GM23338 (cell line): ENCODE data around the gene FBXO22. TPM values are rescaled to one million over a fixed set of nuclear protein-coding genes. Genes with fewer than 3 reads are reported as not detected.
"Not testable (repeated sequence)": the region's sequence is repeated elsewhere in the genome, so short reads cannot be mapped to it uniquely, and the experiment has no call there.

Experiments
- ATAC-seq: fragments of 200-7000 bp; cut with Tn5 transposase; 3 replicates; pipeline ENCODE4 v1.9.1; 2020
- DNase-seq: peaks from one replicate; pipeline ENCODE4 v3.0.0-alpha.2; 2015; ENCODE audit warnings: low spot score
- H2AFZ ChIP-seq: fragments of 200-600 bp; sonication (generic); 2 replicates; pipeline ENCODE4 v1.8.0; 2016; ENCODE audit warnings: antibody characterized with exemption, mild to moderate bottlenecking, moderate library complexity
- H3F3A ChIP-seq: fragments of 200-600 bp; sonication (generic); replicated peaks from 2 replicates; pipeline ENCODE4 v1.8.0; 2017; ENCODE audit warnings: antibody characterized with exemption, mixed run types, low read depth
- H3K27ac ChIP-seq: fragments of 200-600 bp; sonication (generic); 2 replicates; pipeline ENCODE4 v1.6.1; 2016; ENCODE audit warnings: low read depth
- H3K27me3 ChIP-seq: fragments of 200-600 bp; sonication (generic); 2 replicates; pipeline ENCODE4 v1.8.0; 2016; ENCODE audit warnings: mild to moderate bottlenecking, mixed run types, moderate library complexity; ENCODE audit not compliant: insufficient read depth
- H3K36me3 ChIP-seq: fragments of 200-600 bp; sonication (generic); 2 replicates; pipeline ENCODE4 v1.8.0; 2016; ENCODE audit warnings: mild to moderate bottlenecking; ENCODE audit not compliant: insufficient read depth
- H3K4me1 ChIP-seq: fragments of 200-600 bp; sonication (generic); 2 replicates; pipeline ENCODE4 v1.8.0; 2016; ENCODE audit warnings: mild to moderate bottlenecking, moderate library complexity; ENCODE audit not compliant: insufficient read depth
- H3K4me2 ChIP-seq: fragments of 200-600 bp; sonication (generic); 2 replicates; pipeline ENCODE4 v1.7.1; 2017; ENCODE audit warnings: mixed run types
- H3K4me3 ChIP-seq: fragments of 200-600 bp; sonication (generic); 2 replicates; pipeline ENCODE4 v1.6.1; 2016; ENCODE audit warnings: mixed run types
- H3K79me2 ChIP-seq: fragments of 200-600 bp; sonication (generic); replicated peaks from 2 replicates; pipeline ENCODE4 v1.8.0; 2017; ENCODE audit warnings: mild to moderate bottlenecking; ENCODE audit not compliant: insufficient read depth
- H3K9me2 ChIP-seq: fragments of 200-600 bp; sonication (generic); 2 replicates; pipeline ENCODE4 v1.8.0; 2017; ENCODE audit not compliant: insufficient read depth
- H4K20me1 ChIP-seq: fragments of 200-600 bp; sonication (generic); replicated peaks from 2 replicates; pipeline ENCODE4 v1.8.0; 2017; ENCODE audit warnings: mild to moderate bottlenecking; ENCODE audit not compliant: insufficient read depth
- H3K27ac Mint-ChIP-seq: 2 replicates; pipeline ENCODE4 v1.8.0; 2020; ENCODE audit warnings: inconsistent platforms, mild to moderate bottlenecking, moderate library complexity, mixed read lengths
- H3K27me3 Mint-ChIP-seq: 3 replicates; pipeline ENCODE4 v1.8.0; 2022; ENCODE audit warnings: low read depth, mild to moderate bottlenecking, moderate library complexity, mixed read lengths, inconsistent platforms; ENCODE audit not compliant: insufficient read depth, poor library complexity
- H3K36me3 Mint-ChIP-seq: 3 replicates; pipeline ENCODE4 v1.8.0; 2021; ENCODE audit warnings: low read depth, mild to moderate bottlenecking, inconsistent platforms, moderate library complexity, mixed read lengths
- H3K4me1 Mint-ChIP-seq: 3 replicates; pipeline ENCODE4 v1.8.0; 2020; ENCODE audit warnings: mild to moderate bottlenecking, inconsistent platforms, mixed read lengths
- H3K4me3 Mint-ChIP-seq: 3 replicates; pipeline ENCODE4 v1.8.0; 2021; ENCODE audit warnings: moderate library complexity, mild to moderate bottlenecking, inconsistent platforms, mixed read lengths
- H3K9me3 Mint-ChIP-seq: 3 replicates; pipeline ENCODE4 v1.8.0; 2020; ENCODE audit warnings: moderate library complexity, mild to moderate bottlenecking, inconsistent platforms, mixed read lengths
- ETS1 ChIP-seq: IDR thresholded peaks from 2 replicates; pipeline ENCODE4 v1.6.1; 2016; ENCODE audit warnings: antibody characterized with exemption
- EZH2 ChIP-seq: fragments of 200-600 bp; sonication (generic); IDR thresholded peaks from one replicate; pipeline ENCODE4 v1.8.0; 2017; ENCODE audit warnings: antibody characterized with exemption, mild to moderate bottlenecking, low read depth; ENCODE audit not compliant: unreplicated experiment
- EZH2phosphoT487 ChIP-seq: fragments of 200-600 bp; sonication (generic); IDR thresholded peaks from one replicate; pipeline ENCODE4 v1.8.1; 2018; ENCODE audit warnings: antibody characterized with exemption; ENCODE audit not compliant: unreplicated experiment
- JUNB ChIP-seq: IDR thresholded peaks from one replicate; pipeline ENCODE4 v1.6.1; 2016; ENCODE audit warnings: antibody characterized with exemption; ENCODE audit not compliant: unreplicated experiment
- POLR2AphosphoS5 ChIP-seq: IDR thresholded peaks from 2 replicates; pipeline ENCODE4 v1.6.1; 2016; ENCODE audit warnings: antibody characterized with exemption, low read depth
- STAT1 ChIP-seq: IDR thresholded peaks from one replicate; pipeline ENCODE4 v1.6.1; 2016; ENCODE audit warnings: antibody characterized with exemption; ENCODE audit not compliant: unreplicated experiment
- ZNF114 ChIP-seq: fragments of 250-450 bp; sonication (Bioruptor Pico); IDR thresholded peaks from 2 replicates; pipeline ENCODE4 v1.5.0; 2020; ENCODE audit warnings: mild to moderate bottlenecking, moderate library complexity
- ZNF462 ChIP-seq: fragments of 250-450 bp; sonication (Bioruptor Pico); IDR thresholded peaks from 2 replicates; pipeline ENCODE4 v1.5.0; 2020; ENCODE audit warnings: mild to moderate bottlenecking, moderate library complexity
- polyA plus RNA-seq: library from polyadenylated mRNA; unstranded; fragments of >200 nt; fragmentation: Nextera tagmentation; extraction: Ambion mirVana; gene quantifications from 2 replicates; pipeline ENCODE4 v1.2.1, GENCODE V29; 2016
- total RNA-seq: library from RNA; depleted of rRNA; stranded (reverse); fragments of >200 nt; shearing (Covaris generic); gene quantifications from 2 replicates; pipeline ENCODE4 v1.2.3, GENCODE V29; 2014

Gene FBXO22
- total and polyA plus RNA-seq, 2 experiments from 2014 or later: 79.8 to 94.5 TPM

GRCh38 chr15:75868019-75868418, 35.7 kb upstream of the FBXO22 start (continued):
- TF ChIP-seq ZNF114 (CRISPR knock-in tag) (no peak), EZH2 (no peak), STAT1 (no peak), EZH2phosphoT487 (no peak), JUNB (no peak), POLR2AphosphoS5 (no peak)

- H3K4me3 ChIP-seq: no peak overlapping the region
- Mint-ChIP-seq H3K27me3 (peaks cover 2% of the 10 kb centered on the region), H3K9me3 (no peaks in the 10 kb centered on the region), H3K4me3 (no peak overlapping the region), H3K36me3 (peaks cover 44% of the 10 kb centered on the region), H3K4me1 (peaks cover 64% of the 10 kb centered on the region), H3K27ac (no peak overlapping the region)
- H3K36me3 ChIP-seq: peaks cover 12% of the 10 kb centered on the region; the same call in 1 of the 2 replicates
- no peak for ATAC-seq
- H3F3A ChIP-seq: 0 out of 2 replicates have a peak, but pooled peaks cover 3% of the 10 kb centered on the region
- H2AFZ ChIP-seq: no peak overlapping the region
- no peaks in the 10 kb centered on the region for H3K27me3 ChIP-seq
- H3K79me2 ChIP-seq: peaks cover 53% of the 10 kb centered on the region
- no peaks in the 10 kb centered on the region for H4K20me1 ChIP-seq
- no peak for DNase-seq
- H3K4me1 ChIP-seq: peaks cover 65% of the 10 kb centered on the region
- TF ChIP-seq ETS1 (no peak), ZNF462 (CRISPR knock-in tag) (peak; percentile 76; the same call in 1 of the 2 replicates)
- no peak overlapping the region for H3K4me2 ChIP-seq
- H3K9me2 ChIP-seq: no peaks in the 10 kb centered on the region
- H3K27ac ChIP-seq: no peak overlapping the region
Observed at GRCh38 chr15:75869446-75869845, 34.2 kb upstream of the FBXO22 start.

- H3K9me3 Mint-ChIP-seq, H4K20me1 ChIP-seq, H3K4me3 ChIP-seq, H3K9me2 ChIP-seq, H3K4me3 Mint-ChIP-seq, H3K27me3 Mint-ChIP-seq, H3K27me3 ChIP-seq, H3F3A ChIP-seq, DNase-seq, ATAC-seq, H2AFZ ChIP-seq: not testable (repeated sequence)
- H3K4me1 ChIP-seq: peaks cover 61% of the 10 kb centered on the region
- peaks cover 40% of the 10 kb centered on the region for H3K79me2 ChIP-seq
- H3K4me2 ChIP-seq: peak overlapping the region; percentile 10; the same call in 1 of the 2 replicates
- peak overlapping the region; percentile 85 for H3K27ac ChIP-seq
- peaks cover 25% of the 10 kb centered on the region for H3K36me3 ChIP-seq
- peak overlapping the region; percentile 61 for H3K27ac Mint-ChIP-seq
- peaks cover 54% of the 10 kb centered on the region for H3K4me1 Mint-ChIP-seq
- peaks cover 59% of the 10 kb centered on the region for H3K36me3 Mint-ChIP-seq
Observed at GRCh38 chr15:75871589-75871988, 32.1 kb upstream of the FBXO22 start.
